MV-4-11 (cell line): ENCODE data around the gene RAC2.
"Not testable (repeated sequence)": the region's sequence is repeated elsewhere in the genome, so short reads cannot be mapped to it uniquely, and the experiment has no call there.

ENCODE experiments used
- DNase-seq: peaks from one replicate; lab custom pipeline; 2025; lab: John Stamatoyannopoulos, UW

RAC2 gene

GRCh38 chr22:37206118-37206840 is 37.8 kb downstream of the RAC2 start:
- DNase-seq = no peak

GRCh38 chr22:37205046-37205445 is 39.0 kb downstream of the RAC2 start:
- DNase-seq = no peak

GRCh38 chr22:37204045-37204655 is 39.9 kb downstream of the RAC2 start:
- no peak for DNase-seq

GRCh38 chr22:37203354-37204044 is 40.6 kb downstream of the RAC2 start:
- DNase-seq = no peak

- no peak for DNase-seq
Observed at GRCh38 chr22:37202716-37203115, 41.4 kb downstream of the RAC2 start.

- no peak for DNase-seq
Observed at GRCh38 chr22:37202001-37202555, 42.0 kb downstream of the RAC2 start.

- DNase-seq = not testable (repeated sequence)
Observed at GRCh38 chr22:37201443-37201820, 42.6 kb downstream of the RAC2 start.

- DNase-seq = no peak
Observed at GRCh38 chr22:37199760-37200108, 44.3 kb downstream of the RAC2 start.

- peak; percentile 96 for DNase-seq
Observed at GRCh38 chr22:37199103-37199759, 44.8 kb downstream of the RAC2 start.

GRCh38 chr22:37198258-37199102 is 45.6 kb downstream of the RAC2 start:
- DNase-seq = peak; percentile 71

GRCh38 chr22:37197451-37198257 is 46.4 kb downstream of the RAC2 start:
- no peak for DNase-seq

- no peak for DNase-seq
Observed at GRCh38 chr22:37196539-37197450, 47.3 kb downstream of the RAC2 start.

GRCh38 chr22:37195921-37196320 is 48.1 kb downstream of the RAC2 start:
- no peak for DNase-seq

GRCh38 chr22:37194750-37195149 is 49.3 kb downstream of the RAC2 start:
- no peak for DNase-seq

GRCh38 chr22:37193629-37194191 is 50.4 kb downstream of the RAC2 start:
- peak; percentile 75 for DNase-seq

- no peak for DNase-seq
Observed at GRCh38 chr22:37192741-37193140, 51.3 kb downstream of the RAC2 start.

GRCh38 chr22:37192204-37192603 is 51.9 kb downstream of the RAC2 start:
- DNase-seq = no peak

- DNase-seq = no peak
Observed at GRCh38 chr22:37190262-37190780, 53.7 kb downstream of the RAC2 start.

- DNase-seq = no peak
Observed at GRCh38 chr22:37188901-37189466, 55.1 kb downstream of the RAC2 start.
